BLaER1 treated with 17β-estradiol and CSF1 and Interleukin-3, amounts not matched to agents 10 nM and 100 nM (cell line): ENCODE results near the gene AMBRA1.
"Not testable (repeated sequence)": the region's sequence is repeated elsewhere in the genome, so short reads cannot be mapped to it uniquely, and the experiment has no call there.

Source experiments
- H3K27ac ChIP-seq, 11 experiments: shearing (Covaris generic); formaldehyde crosslinking; 2 replicates each; pipeline ENCODE4 v1.8.1; 2022
- H3K27me3 ChIP-seq, 11 experiments: shearing (Covaris generic); formaldehyde crosslinking; 2 replicates each; pipeline ENCODE4 v1.8.1; 2022
- H3K36me3 ChIP-seq, 11 experiments: shearing (Covaris generic); formaldehyde crosslinking; 2 replicates each; pipeline ENCODE4 v1.8.1; 2022
- H3K4me1 ChIP-seq, 10 experiments: shearing (Covaris generic); formaldehyde crosslinking; 2 replicates each; pipeline ENCODE4 v1.8.1; 2022
- H3K4me2 ChIP-seq, 11 experiments: shearing (Covaris generic); formaldehyde crosslinking; 2 replicates each; pipeline ENCODE4 v1.8.1; 2022
- H3K4me3 ChIP-seq, 10 experiments: shearing (Covaris generic); formaldehyde crosslinking; 2 replicates each; pipeline ENCODE4 v1.8.1; 2022
- H3K9ac ChIP-seq, 11 experiments: shearing (Covaris generic); formaldehyde crosslinking; 2 replicates each; pipeline ENCODE4 v1.8.1; 2022
- H3K9me3 ChIP-seq, 11 experiments: shearing (Covaris generic); formaldehyde crosslinking; replicated peaks in 1 of 11; 2 replicates each; pipeline ENCODE4 v1.8.1; 2022
- H4K20me1 ChIP-seq, 11 experiments: shearing (Covaris generic); formaldehyde crosslinking; 2 replicates each; pipeline ENCODE4 v1.8.1; 2022
- Cebpa-rat ChIP-seq, 11 experiments: shearing (Covaris generic); IDR thresholded peaks; 2 replicates each; pipeline ENCODE4 v1.8.1; 2022

AMBRA1 gene

GRCh38 chr11:46521961-46522681 is 71.7 kb downstream of the AMBRA1 start:
- no peak overlapping the region; a peak in 1 of 20 replicates for H3K4me3 ChIP-seq
- peaks cover 28 to 62% (median 45%) of the 10 kb centered on the region in 10 experiments for H3K4me1 ChIP-seq
- peaks cover 18 to 83% (median 51%) of the 10 kb centered on the region in 11 experiments; a peak in 20 of 22 replicates for H4K20me1 ChIP-seq
- peak overlapping the region; percentile 25 to 74 (median 63); a peak in 21 of 22 replicates for H3K4me2 ChIP-seq
- H3K27ac ChIP-seq: peak overlapping the region in 9 of 11 experiments; percentile 5 to 82 (median 57); a peak in 19 of 22 replicates
- peaks cover 7 to 30% (median 20%) of the 10 kb centered on the region in 11 experiments; a peak in 18 of 22 replicates for H3K36me3 ChIP-seq
- H3K9me3 ChIP-seq: peaks cover 11 to 21% (median 14%) of the 10 kb centered on the region in 11 experiments; a peak in 20 of 22 replicates
- H3K27me3 ChIP-seq: no peaks in the 10 kb centered on the region
- 0 out of 22 replicates have a peak, but pooled peaks of 2 of the 11 experiments have one; percentile 9 for TF ChIP-seq Cebpa-rat (IDR thresholded peaks at IDR 0.05)
- H3K9ac ChIP-seq: peak overlapping the region in 6 of 11 experiments; percentile 17 to 69 (median 45); a peak in 9 of 22 replicates

- Histone ChIP-seq H3K4me2 (peak overlapping the region; percentile 25 to 74 (median 63)), H3K9ac (peak overlapping the region in 6 of 11 experiments; percentile 17 to 69 (median 45); a peak in 9 of 22 replicates), H3K4me3 (no peak overlapping the region; a peak in 1 of 20 replicates), H4K20me1 (peaks cover 18 to 74% (median 47%) of the 10 kb centered on the region in 11 experiments; a peak in 20 of 22 replicates), H3K9me3 (peaks cover under 1 to 12% (median 4%) of the 10 kb centered on the region in 11 experiments; a peak in 12 of 22 replicates), H3K27ac (peak overlapping the region in 9 of 11 experiments; percentile 5 to 82 (median 57); a peak in 16 of 22 replicates), H3K36me3 (peaks cover 4 to 26% (median 15%) of the 10 kb centered on the region in 11 experiments; a peak in 13 of 22 replicates), H3K4me1 (peaks cover 28 to 61% (median 45%) of the 10 kb centered on the region in 10 experiments), H3K27me3 (no peaks in the 10 kb centered on the region)
- TF ChIP-seq Cebpa-rat (IDR thresholded peaks at IDR 0.05): no peak
Observed at GRCh38 chr11:46520971-46521745, 72.7 kb downstream of the AMBRA1 start.

- H3K4me1 ChIP-seq: peaks cover 28 to 61% (median 45%) of the 10 kb centered on the region in 10 experiments
- no peaks in the 10 kb centered on the region for H3K27me3 ChIP-seq
- H3K36me3 ChIP-seq: peaks cover 4 to 24% (median 15%) of the 10 kb centered on the region in 11 experiments; a peak in 11 of 22 replicates
- H3K4me2 ChIP-seq: peak overlapping the region in 9 of 11 experiments; percentile 29 to 62 (median 50); a peak in 16 of 22 replicates
- TF ChIP-seq Cebpa-rat (IDR thresholded peaks at IDR 0.05): no peak
- H3K9ac ChIP-seq: peak overlapping the region in 1 of 11 experiments; percentile 20; a peak in 2 of 22 replicates
- peaks cover 0 to 11% (median 4%) of the 10 kb centered on the region in 11 experiments; a peak in 7 of 22 replicates for H3K9me3 ChIP-seq
- H3K27ac ChIP-seq: peak overlapping the region in 10 of 11 experiments; percentile 9 to 82 (median 62); a peak in 17 of 22 replicates
- H4K20me1 ChIP-seq: peaks cover 9 to 71% (median 52%) of the 10 kb centered on the region in 11 experiments; a peak in 21 of 22 replicates
- no peak overlapping the region for H3K4me3 ChIP-seq
Observed at GRCh38 chr11:46519351-46519750, 74.5 kb downstream of the AMBRA1 start.

- peak overlapping the region in 10 of 11 experiments; percentile 29 to 62 (median 48); a peak in 16 of 22 replicates for H3K4me2 ChIP-seq
- peak in 10 of 11 experiments; percentile 31 to 82 (median 63); a peak in 13 of 22 replicates for TF ChIP-seq Cebpa-rat (IDR thresholded peaks at IDR 0.05)
- peak overlapping the region in 10 of 11 experiments; percentile 9 to 82 (median 62); a peak in 17 of 22 replicates for H3K27ac ChIP-seq
- not testable (repeated sequence) for H3K4me3 ChIP-seq, H3K27me3 ChIP-seq
- H3K4me1 ChIP-seq: peaks cover 28 to 59% (median 45%) of the 10 kb centered on the region in 10 experiments
- peaks cover 0 to 11% (median 4%) of the 10 kb centered on the region in 11 experiments; a peak in 7 of 22 replicates for H3K9me3 ChIP-seq
- peak overlapping the region in 1 of 11 experiments; percentile 20; a peak in 2 of 22 replicates for H3K9ac ChIP-seq
- peaks cover 12 to 71% (median 52%) of the 10 kb centered on the region in 11 experiments; a peak in 21 of 22 replicates for H4K20me1 ChIP-seq
- peaks cover 4 to 22% (median 15%) of the 10 kb centered on the region in 11 experiments; a peak in 10 of 22 replicates for H3K36me3 ChIP-seq
Observed at GRCh38 chr11:46518928-46519327, 74.9 kb downstream of the AMBRA1 start.

- Histone ChIP-seq H3K9ac (no peak overlapping the region), H3K4me3 (no peak overlapping the region), H3K9me3 (peaks cover 0 to 6% (median 0%) of the 10 kb centered on the region in 11 experiments; a peak in 1 of 22 replicates), H3K4me1 (peaks cover 0 to 19% (median 12%) of the 10 kb centered on the region in 10 experiments; a peak in 17 of 20 replicates), H3K27me3 (no peaks in the 10 kb centered on the region), H3K4me2 (no peak overlapping the region), H4K20me1 (peaks cover 14 to 74% (median 44%) of the 10 kb centered on the region in 11 experiments; a peak in 18 of 22 replicates), H3K27ac (no peak overlapping the region), H3K36me3 (peaks cover 16 to 50% (median 26%) of the 10 kb centered on the region in 11 experiments; a peak in 19 of 22 replicates)
- no peak for TF ChIP-seq Cebpa-rat (IDR thresholded peaks at IDR 0.05)
Observed at GRCh38 chr11:46514370-46514769, 79.5 kb downstream of the AMBRA1 start.

- Histone ChIP-seq H3K4me2 (no peak overlapping the region), H3K4me3 (no peak overlapping the region), H3K9ac (no peak overlapping the region), H3K27me3 (no peaks in the 10 kb centered on the region), H3K4me1 (peaks cover 0 to 15% (median 8%) of the 10 kb centered on the region in 10 experiments; a peak in 17 of 20 replicates), H3K9me3 (0 out of 22 replicates have a peak, but pooled peaks cover 0 to 1% (median 0%) of the 10 kb centered on the region in 11 experiments), H4K20me1 (peaks cover 14 to 72% (median 44%) of the 10 kb centered on the region in 11 experiments; a peak in 18 of 22 replicates), H3K27ac (no peak overlapping the region), H3K36me3 (peaks cover 18 to 54% (median 27%) of the 10 kb centered on the region in 11 experiments; a peak in 20 of 22 replicates)
- TF ChIP-seq Cebpa-rat (IDR thresholded peaks at IDR 0.05): no peak
Observed at GRCh38 chr11:46513934-46514342, 79.9 kb downstream of the AMBRA1 start.

- Histone ChIP-seq H3K4me1 (peaks cover 0 to 6% (median 0%) of the 10 kb centered on the region in 10 experiments; a peak in 1 of 20 replicates), H3K4me2 (no peak overlapping the region), H3K4me3 (no peak overlapping the region), H3K27ac (no peak overlapping the region), H3K9ac (no peak overlapping the region), H3K27me3 (no peaks in the 10 kb centered on the region), H3K9me3 (peaks cover 0 to 4% (median 0%) of the 10 kb centered on the region in 11 experiments; a peak in 1 of 22 replicates), H3K36me3 (peaks cover 28 to 70% (median 39%) of the 10 kb centered on the region in 11 experiments), H4K20me1 (peaks cover 14 to 79% (median 44%) of the 10 kb centered on the region in 11 experiments; a peak in 18 of 22 replicates)
- no peak for TF ChIP-seq Cebpa-rat (IDR thresholded peaks at IDR 0.05)
Observed at GRCh38 chr11:46512261-46512881, 81.5 kb downstream of the AMBRA1 start.
